Upper lobe of left lung (tissue), 6 donors: Measurements from ENCODE around the gene TPT1. TPM values are rescaled to one million over a fixed set of nuclear protein-coding genes. Genes with fewer than 3 reads are reported as not detected.
A peak's percentile ranks its signal among the peaks of the same experiment; 100 is the strongest.

Experiments
- ATAC-seq, 2 donors: fragments of 200-7000 bp; cut with Tn5 transposase; one replicate each; pipeline ENCODE4 v1.9.1; 2022; ENCODE audit warnings: mild to moderate bottlenecking in 2 of 2, moderate library complexity in 2 of 2; ENCODE audit not compliant: low FRiP score in 2 of 2
- DNase-seq, 2 donors: peaks; one replicate each; pipeline ENCODE4 v3.0.0-alpha.2; 2019 to 2020
- H3K27ac ChIP-seq, 4 donors: fragments of 200-600 bp; sonication (generic); one replicate each; pipeline ENCODE4 v1.5.1; 2016 to 2019
- H3K27me3 ChIP-seq, 4 donors: fragments of 200-600 bp; sonication (generic); one replicate each; pipeline ENCODE4 v1.5.1; 2017 to 2019
- H3K36me3 ChIP-seq, 4 donors: fragments of 200-600 bp; sonication (generic); one replicate each; pipeline ENCODE4 v1.5.1; 2016 to 2019
- H3K4me1 ChIP-seq, 4 donors: fragments of 200-600 bp; sonication (generic); one replicate each; pipeline ENCODE4 v1.5.1; 2018 to 2019
- H3K4me3 ChIP-seq, 4 donors: fragments of 200-600 bp; sonication (generic); one replicate each; pipeline ENCODE4 v1.5.1; 2017 to 2019; ENCODE audit warnings: mild to moderate bottlenecking in 2 of 4, moderate library complexity in 1 of 4
- H3K9me3 ChIP-seq, 4 donors: fragments of 200-600 bp; sonication (generic); one replicate each; pipeline ENCODE4 v1.5.1; 2018 to 2019
- CTCF ChIP-seq, 6 experiments: fragments of 450-650 bp in 4 of 6; fragments of 200-600 bp in 2 of 6; sonication (generic) in 2 of 6; IDR thresholded peaks; one replicate each; pipeline ENCODE4 v1.5.1; 2016 to 2019; ENCODE audit warnings: antibody characterized with exemption in 6 of 6
- EP300 ChIP-seq, 4 donors: sonication (generic); formaldehyde crosslinking; IDR thresholded peaks; one replicate each; pipeline ENCODE4 v1.5.1; 2017; ENCODE audit warnings: antibody characterized with exemption in 4 of 4, control low read depth in 2 of 4
- POLR2A ChIP-seq, 4 donors: fragments of 450-650 bp; IDR thresholded peaks; one replicate each; pipeline ENCODE4 v1.5.1; 2016 to 2017; ENCODE audit warnings: antibody characterized with exemption in 4 of 4, mild to moderate bottlenecking in 2 of 4
- POLR2AphosphoS5 ChIP-seq, 2 donors: sonication (generic); formaldehyde crosslinking; IDR thresholded peaks; one replicate each; pipeline ENCODE4 v1.5.1; 2017; ENCODE audit warnings: antibody characterized with exemption in 2 of 2
- WGBS, 2 donors: methylation state at CpG; one replicate each; pipeline ENCODE4 v1.1.5; 2017 to 2018; 5-methylcytosine and 5-hydroxymethylcytosine counted together
- total RNA-seq, 6 donors: library from RNA; depleted of rRNA in 4 of 6; stranded (reverse); fragments of >200 nt in 4 of 6; gene quantifications; one replicate each; pipeline versions ENCODE4 v1.1.0 to v1.2.1, GENCODE V29; 2016 to 2021
- donor health status: DM: no; HTN: no; CAD: no; lungs with moderate emphysema.
- donor health status: DM: no; HTN: yes; CAD: no; lungs with severe emphysema.

Gene TPT1
- total RNA-seq, 6 donors from 2014 or later, result 1,931 to 4,546 (median 2,844) TPM

DNA sequence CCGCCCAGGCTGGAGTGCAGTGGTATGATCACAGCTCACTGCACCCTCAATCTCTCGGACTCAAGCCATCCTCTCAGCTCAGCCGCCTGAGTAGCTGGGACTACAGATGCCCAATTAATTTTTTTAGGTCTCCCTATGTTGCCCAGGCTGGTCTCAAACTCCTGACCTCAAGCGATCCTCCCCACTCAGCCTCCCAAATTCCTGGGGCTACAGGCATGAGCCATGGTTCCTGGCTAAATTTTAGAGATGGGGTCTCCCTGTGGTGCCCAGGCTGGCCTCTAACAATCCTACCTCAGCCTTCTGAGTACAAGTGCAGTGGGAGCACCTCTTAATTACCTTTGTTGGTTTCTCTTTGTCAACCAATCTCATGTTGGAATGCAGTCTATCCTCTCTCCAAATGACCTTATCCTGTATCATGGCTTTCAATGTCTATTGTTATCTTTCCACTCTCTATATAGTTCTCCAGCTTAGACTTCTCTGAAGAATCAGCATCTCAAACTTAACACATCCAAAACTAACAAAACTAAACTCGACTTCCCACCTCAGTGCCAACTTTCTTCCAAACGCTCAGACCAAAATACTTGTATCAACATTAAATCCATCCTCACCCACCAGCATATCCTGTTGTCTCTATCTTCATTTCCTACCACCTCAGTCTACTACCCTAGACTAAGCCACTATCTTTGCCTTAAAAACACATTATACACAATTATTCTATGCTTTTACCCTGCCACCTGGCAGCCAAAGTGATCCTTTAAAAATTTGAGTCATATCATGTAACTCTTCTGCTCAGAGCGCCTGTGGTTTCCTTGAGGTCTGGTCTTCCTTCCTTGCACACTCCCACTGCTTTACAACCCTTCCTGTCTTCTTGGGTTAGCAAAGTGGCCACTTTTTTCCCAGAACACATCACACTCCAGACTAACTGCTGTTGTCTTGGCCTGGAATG is 6.7 kb downstream of the TPT1 start:
- H3K4me1 ChIP-seq, result peaks cover 85 to 96% (median 87%) of the 10 kb centered on the region in 4 donors
- H3K27ac ChIP-seq, result peak overlapping the region in 3 of 4 donors; percentile 21 to 54 (median 46)
- H3K4me3 ChIP-seq, result no peak overlapping the region
- H3K9me3 ChIP-seq, result no peaks in the 10 kb centered on the region
- TF ChIP-seq POLR2AphosphoS5 (IDR thresholded peaks at IDR 0.05), result no peak
- no peak for TF ChIP-seq CTCF (IDR thresholded peaks at IDR 0.05)
- no peak for TF ChIP-seq POLR2A (IDR thresholded peaks at IDR 0.05)
- no peak for TF ChIP-seq EP300 (IDR thresholded peaks at IDR 0.05)
- H3K36me3 ChIP-seq, result peaks cover 32 to 60% (median 41%) of the 10 kb centered on the region in 4 donors
- H3K27me3 ChIP-seq, result no peaks in the 10 kb centered on the region
- DNase-seq, result no peak
- ATAC-seq, result no peak
- 60 to 61% methylated on average over 7 of the region's 7 CpGs for WGBS, 2 donors

- H3K4me3 ChIP-seq, result no peak overlapping the region
- TF ChIP-seq EP300 (IDR thresholded peaks at IDR 0.05) (no peak), POLR2AphosphoS5 (IDR thresholded peaks at IDR 0.05) (no peak), POLR2A (IDR thresholded peaks at IDR 0.05) (no peak), CTCF (IDR thresholded peaks at IDR 0.05) (no peak)
- DNase-seq, result no peak
- H3K27ac ChIP-seq, result peak overlapping the region in 3 of 4 donors; percentile 9 to 54 (median 45)
- peaks cover 85 to 96% (median 87%) of the 10 kb centered on the region in 4 donors for H3K4me1 ChIP-seq
- ATAC-seq, result no peak
- no peaks in the 10 kb centered on the region for H3K27me3 ChIP-seq
- 62 to 72% methylated on average over 3 of the region's 3 CpGs for WGBS, 2 donors
- H3K36me3 ChIP-seq, result peaks cover 25 to 51% (median 33%) of the 10 kb centered on the region in 4 donors
- H3K9me3 ChIP-seq, result no peaks in the 10 kb centered on the region
Observed at GRCh38 chr13:45333251-45333976, 7.6 kb downstream of the TPT1 start.

- peak overlapping the region in 3 of 4 donors; percentile 4 to 45 (median 20) for H3K27ac ChIP-seq
- no peak for DNase-seq
Observed at GRCh38 chr13:45332831-45333219, 8.2 kb downstream of the TPT1 start.

More at GRCh38 chr13:45332831-45333219, 8.2 kb downstream of the TPT1 start:
- Histone ChIP-seq H3K36me3 (peaks cover 19 to 45% (median 27%) of the 10 kb centered on the region in 4 donors), H3K4me3 (no peak overlapping the region), H3K9me3 (no peaks in the 10 kb centered on the region), H3K4me1 (peaks cover 79 to 94% (median 84%) of the 10 kb centered on the region in 4 donors), H3K27me3 (no peaks in the 10 kb centered on the region)
- WGBS, 2 donors, result 92% methylated on average over 3 of the region's 3 CpGs
- ATAC-seq, result no peak
- TF ChIP-seq EP300 (IDR thresholded peaks at IDR 0.05) (no peak), POLR2A (IDR thresholded peaks at IDR 0.05) (no peak), CTCF (IDR thresholded peaks at IDR 0.05) (no peak), POLR2AphosphoS5 (IDR thresholded peaks at IDR 0.05) (no peak)
